ENCODE measurements around the gene TEDC1.

TEDC1 gene

GRCh38 chr14:105525861-105526775, 35.1 kb downstream of the TEDC1 start, which contains the start of gene TMEM121 (continued):
- TF ChIP-seq PATZ1 (tag by site-specific recombination; IDR thresholded peaks at IDR 0.05), result peak; percentile 38
- no peak for TF ChIP-seq ZNF558 (tag by site-specific recombination; IDR thresholded peaks at IDR 0.05)
- no peak for TF ChIP-seq ELK4 (IDR thresholded peaks at IDR 0.05; ENCODE audit: borderline replicate concordance, low read depth, low read length)
- TF ChIP-seq ZBTB11 (tag by site-specific recombination; conservative IDR thresholded peaks at IDR 0.05; ENCODE audit: low read depth), result no peak
- peak; percentile 90 for TF ChIP-seq GLIS2 (tag by site-specific recombination; IDR thresholded peaks at IDR 0.05)
- no peak for TF ChIP-seq MYNN (tag by site-specific recombination; IDR thresholded peaks at IDR 0.05; ENCODE audit: borderline replicate concordance)
- TF ChIP-seq PRDM10 (tag by site-specific recombination; IDR thresholded peaks at IDR 0.05), result peak; percentile 72
- TF ChIP-seq ZNF248 (tag by site-specific recombination; IDR thresholded peaks at IDR 0.05), result no peak
- no peak for TF ChIP-seq ZSCAN5A (tag by site-specific recombination; IDR thresholded peaks at IDR 0.05)
- no peak for TF ChIP-seq ZNF501 (tag by site-specific recombination; IDR thresholded peaks at IDR 0.05)
- no peak for TF ChIP-seq ZNF560 (tag by site-specific recombination; IDR thresholded peaks at IDR 0.05; ENCODE audit: borderline replicate concordance)
- no peak for TF ChIP-seq ZNF280D (tag by site-specific recombination; IDR thresholded peaks at IDR 0.05)
- TF ChIP-seq ZNF423 (tag by site-specific recombination; IDR thresholded peaks at IDR 0.05), result no peak
- 0 out of 2 replicates have a peak, but pooled peaks have one; percentile 16 for TF ChIP-seq ZNF777 (tag by site-specific recombination; IDR thresholded peaks at IDR 0.05; ENCODE audit: borderline replicate concordance)
- 0 out of 2 replicates have a peak, but pooled peaks have one; percentile 17 for TF ChIP-seq ZNF600 (tag by site-specific recombination; IDR thresholded peaks at IDR 0.05)
- no peak for TF ChIP-seq ZNF664 (tag by site-specific recombination; IDR thresholded peaks at IDR 0.05)
- TF ChIP-seq CTCF (tag by site-specific recombination; IDR thresholded peaks at IDR 0.05), result peak; percentile 46; the same call in 1 of the 2 replicates
- peak; percentile 39; the same call in 1 of the 2 replicates for TF ChIP-seq SP3 (tag by site-specific recombination; IDR thresholded peaks at IDR 0.05)
- no peak for TF ChIP-seq ZFP41 (tag by site-specific recombination; IDR thresholded peaks at IDR 0.05; ENCODE audit: borderline replicate concordance)
- TF ChIP-seq ZBTB8A (tag by site-specific recombination; IDR thresholded peaks at IDR 0.05), result peak; percentile 67
- peak; percentile 30; the same call in 1 of the 2 replicates for TF ChIP-seq ZFHX2 (tag by site-specific recombination; conservative IDR thresholded peaks at IDR 0.05)
